Measurements from ENCODE around the gene RAPGEF4.

The RAPGEF4 gene

GRCh38 chr2:172859581-172860335, 124.1 kb downstream of the RAPGEF4 start:
- Histone ChIP-seq H3K27ac (ENCODE audit: low read depth, low read length) (no peak overlapping the region), H2AFZ (ENCODE audit: low read length, unreplicated experiment) (no peak overlapping the region), H3K27me3 (ENCODE audit: insufficient read depth, low read length) (no peaks in the 10 kb centered on the region), H3K4me3 (ENCODE audit: low read depth, low read length) (no peak overlapping the region), H3K4me1 (ENCODE audit: control insufficient read depth, insufficient read depth, low read length, unreplicated experiment) (peaks cover 9% of the 10 kb centered on the region), H3K79me2 (ENCODE audit: control insufficient read depth, insufficient read depth, low read length, unreplicated experiment) (no peaks in the 10 kb centered on the region), H3K36me3 (ENCODE audit: insufficient read depth, low read length) (no peaks in the 10 kb centered on the region)

- no peaks in the 10 kb centered on the region for H3K79me2 ChIP-seq (ENCODE audit: control insufficient read depth, insufficient read depth, low read length, unreplicated experiment)
- H3K27ac ChIP-seq (ENCODE audit: low read depth, low read length): no peak overlapping the region
- no peak overlapping the region for H3K4me3 ChIP-seq (ENCODE audit: low read depth, low read length)
- H3K36me3 ChIP-seq (ENCODE audit: insufficient read depth, low read length): no peaks in the 10 kb centered on the region
- no peak overlapping the region for H2AFZ ChIP-seq (ENCODE audit: low read length, unreplicated experiment)
- no peaks in the 10 kb centered on the region for H3K27me3 ChIP-seq (ENCODE audit: insufficient read depth, low read length)
- peaks cover 9% of the 10 kb centered on the region for H3K4me1 ChIP-seq (ENCODE audit: control insufficient read depth, insufficient read depth, low read length, unreplicated experiment)
These were observed 124.7 kb downstream of the RAPGEF4 start for GRCh38 chr2:172860336-172860707.

- no peak overlapping the region for H2AFZ ChIP-seq (ENCODE audit: low read length, unreplicated experiment)
- no peak overlapping the region for H3K4me3 ChIP-seq (ENCODE audit: low read depth, low read length)
- no peaks in the 10 kb centered on the region for H3K36me3 ChIP-seq (ENCODE audit: insufficient read depth, low read length)
- H3K27ac ChIP-seq (ENCODE audit: low read depth, low read length): no peak overlapping the region
- peaks cover 9% of the 10 kb centered on the region for H3K4me1 ChIP-seq (ENCODE audit: control insufficient read depth, insufficient read depth, low read length, unreplicated experiment)
- H3K79me2 ChIP-seq (ENCODE audit: control insufficient read depth, insufficient read depth, low read length, unreplicated experiment): no peaks in the 10 kb centered on the region
- no peaks in the 10 kb centered on the region for H3K27me3 ChIP-seq (ENCODE audit: insufficient read depth, low read length)
These were observed 125.5 kb downstream of the RAPGEF4 start for GRCh38 chr2:172861098-172861497.

- H3K36me3 ChIP-seq (ENCODE audit: insufficient read depth, low read length): no peaks in the 10 kb centered on the region
- H3K4me1 ChIP-seq (ENCODE audit: control insufficient read depth, insufficient read depth, low read length, unreplicated experiment): peaks cover 9% of the 10 kb centered on the region
- no peaks in the 10 kb centered on the region for H3K79me2 ChIP-seq (ENCODE audit: control insufficient read depth, insufficient read depth, low read length, unreplicated experiment)
- H2AFZ ChIP-seq (ENCODE audit: low read length, unreplicated experiment): no peak overlapping the region
- H3K27ac ChIP-seq (ENCODE audit: low read depth, low read length): no peak overlapping the region
- H3K27me3 ChIP-seq (ENCODE audit: insufficient read depth, low read length): no peaks in the 10 kb centered on the region
- H3K4me3 ChIP-seq (ENCODE audit: low read depth, low read length): no peak overlapping the region
These were observed 126.2 kb downstream of the RAPGEF4 start for GRCh38 chr2:172861656-172862476.

DNA sequence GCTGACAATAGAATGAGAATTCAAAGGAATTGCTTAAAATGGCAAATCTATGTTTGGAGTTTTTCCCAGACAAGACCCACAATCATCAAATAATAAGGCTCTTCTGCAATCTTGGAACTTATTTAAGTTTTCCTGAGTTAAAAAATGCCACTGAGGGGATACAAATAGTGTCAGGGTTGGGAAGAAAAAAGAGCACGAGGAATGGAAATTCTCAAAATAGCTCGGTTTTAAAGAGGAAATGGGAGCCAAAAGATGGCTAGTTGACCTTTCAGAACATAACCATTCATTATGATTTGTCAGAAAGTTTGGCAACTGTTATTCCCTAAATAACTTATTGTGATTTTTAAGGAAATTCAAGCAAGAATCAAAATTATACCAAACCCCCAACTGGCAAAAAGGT, 127.7 kb downstream of the RAPGEF4 start:
- no peaks in the 10 kb centered on the region for H3K36me3 ChIP-seq (ENCODE audit: insufficient read depth, low read length)
- H3K79me2 ChIP-seq (ENCODE audit: control insufficient read depth, insufficient read depth, low read length, unreplicated experiment): no peaks in the 10 kb centered on the region

DNA sequence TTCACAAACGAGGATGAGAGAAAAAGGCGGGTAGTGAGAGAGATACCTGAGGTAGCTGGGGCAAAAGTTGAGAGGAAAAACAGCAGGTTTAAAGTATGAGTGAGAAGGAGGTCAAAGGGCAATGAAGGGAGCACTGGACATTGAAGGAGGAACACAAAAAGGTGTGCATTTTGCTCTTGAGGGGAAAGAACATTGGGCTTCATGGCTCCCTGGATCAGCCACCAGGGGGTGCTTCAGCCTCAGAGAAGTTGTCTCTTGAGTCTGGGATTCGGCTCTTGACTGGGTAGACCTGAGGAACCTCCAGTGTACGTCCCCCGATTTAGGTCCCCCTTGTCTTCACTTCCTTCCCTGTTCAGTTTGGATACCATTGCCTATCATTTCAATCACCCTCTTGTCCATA, 128.5 kb downstream of the RAPGEF4 start:
- no peaks in the 10 kb centered on the region for H3K79me2 ChIP-seq (ENCODE audit: control insufficient read depth, insufficient read depth, low read length, unreplicated experiment)
- H2AFZ ChIP-seq (ENCODE audit: low read length, unreplicated experiment): no peak overlapping the region
- no peak overlapping the region for H3K27ac ChIP-seq (ENCODE audit: low read depth, low read length)
- H3K4me1 ChIP-seq (ENCODE audit: control insufficient read depth, insufficient read depth, low read length, unreplicated experiment): no peaks in the 10 kb centered on the region
- no peaks in the 10 kb centered on the region for H3K27me3 ChIP-seq (ENCODE audit: insufficient read depth, low read length)
- H3K4me3 ChIP-seq (ENCODE audit: low read depth, low read length): no peak overlapping the region
- no peaks in the 10 kb centered on the region for H3K36me3 ChIP-seq (ENCODE audit: insufficient read depth, low read length)

More for the DNA sequence above, 127.7 kb downstream of the RAPGEF4 start:
- H2AFZ ChIP-seq (ENCODE audit: low read length, unreplicated experiment): no peak overlapping the region
- peaks cover 5% of the 10 kb centered on the region for H3K4me1 ChIP-seq (ENCODE audit: control insufficient read depth, insufficient read depth, low read length, unreplicated experiment)
- H3K27me3 ChIP-seq (ENCODE audit: insufficient read depth, low read length): no peaks in the 10 kb centered on the region
- no peak overlapping the region for H3K4me3 ChIP-seq (ENCODE audit: low read depth, low read length)
- H3K27ac ChIP-seq (ENCODE audit: low read depth, low read length): no peak overlapping the region

GRCh38 chr2:172865422-172865821, 129.8 kb downstream of the RAPGEF4 start:
- Histone ChIP-seq H3K27me3 (ENCODE audit: insufficient read depth, low read length) (no peaks in the 10 kb centered on the region), H3K4me3 (ENCODE audit: low read depth, low read length) (no peak overlapping the region), H2AFZ (ENCODE audit: low read length, unreplicated experiment) (no peak overlapping the region), H3K27ac (ENCODE audit: low read depth, low read length) (no peak overlapping the region), H3K4me1 (ENCODE audit: control insufficient read depth, insufficient read depth, low read length, unreplicated experiment) (no peaks in the 10 kb centered on the region), H3K79me2 (ENCODE audit: control insufficient read depth, insufficient read depth, low read length, unreplicated experiment) (no peaks in the 10 kb centered on the region), H3K36me3 (ENCODE audit: insufficient read depth, low read length) (no peaks in the 10 kb centered on the region)

- Histone ChIP-seq H3K27me3 (ENCODE audit: insufficient read depth, low read length) (no peaks in the 10 kb centered on the region), H3K79me2 (ENCODE audit: control insufficient read depth, insufficient read depth, low read length, unreplicated experiment) (no peaks in the 10 kb centered on the region), H3K27ac (ENCODE audit: low read depth, low read length) (no peak overlapping the region), H3K36me3 (ENCODE audit: insufficient read depth, low read length) (no peaks in the 10 kb centered on the region), H2AFZ (ENCODE audit: low read length, unreplicated experiment) (no peak overlapping the region), H3K4me1 (ENCODE audit: control insufficient read depth, insufficient read depth, low read length, unreplicated experiment) (no peaks in the 10 kb centered on the region), H3K4me3 (ENCODE audit: low read depth, low read length) (no peak overlapping the region)
These were observed 134.2 kb downstream of the RAPGEF4 start for GRCh38 chr2:172869861-172870260.

GRCh38 chr2:172870396-172870795, 134.8 kb downstream of the RAPGEF4 start:
- Histone ChIP-seq H3K4me3 (ENCODE audit: low read depth, low read length) (no peak overlapping the region), H3K27ac (ENCODE audit: low read depth, low read length) (no peak overlapping the region)

GRCh38 chr2:172877826-172878225, 142.2 kb downstream of the RAPGEF4 start:
- peaks cover 15% of the 10 kb centered on the region for H3K27me3 ChIP-seq (ENCODE audit: insufficient read depth, low read length)
- H3K4me3 ChIP-seq (ENCODE audit: low read depth, low read length): no peak overlapping the region
- no peak overlapping the region for H3K27ac ChIP-seq (ENCODE audit: low read depth, low read length)
- no peak overlapping the region for H2AFZ ChIP-seq (ENCODE audit: low read length, unreplicated experiment)
- no peaks in the 10 kb centered on the region for H3K36me3 ChIP-seq (ENCODE audit: insufficient read depth, low read length)
- peaks cover 12% of the 10 kb centered on the region for H3K4me1 ChIP-seq (ENCODE audit: control insufficient read depth, insufficient read depth, low read length, unreplicated experiment)
- no peaks in the 10 kb centered on the region for H3K79me2 ChIP-seq (ENCODE audit: control insufficient read depth, insufficient read depth, low read length, unreplicated experiment)

More at GRCh38 chr2:172870396-172870795, 134.8 kb downstream of the RAPGEF4 start:
- H3K27me3 ChIP-seq (ENCODE audit: insufficient read depth, low read length): no peaks in the 10 kb centered on the region
- no peak overlapping the region for H2AFZ ChIP-seq (ENCODE audit: low read length, unreplicated experiment)
- H3K4me1 ChIP-seq (ENCODE audit: control insufficient read depth, insufficient read depth, low read length, unreplicated experiment): no peaks in the 10 kb centered on the region
- no peaks in the 10 kb centered on the region for H3K79me2 ChIP-seq (ENCODE audit: control insufficient read depth, insufficient read depth, low read length, unreplicated experiment)
- no peaks in the 10 kb centered on the region for H3K36me3 ChIP-seq (ENCODE audit: insufficient read depth, low read length)

DNA sequence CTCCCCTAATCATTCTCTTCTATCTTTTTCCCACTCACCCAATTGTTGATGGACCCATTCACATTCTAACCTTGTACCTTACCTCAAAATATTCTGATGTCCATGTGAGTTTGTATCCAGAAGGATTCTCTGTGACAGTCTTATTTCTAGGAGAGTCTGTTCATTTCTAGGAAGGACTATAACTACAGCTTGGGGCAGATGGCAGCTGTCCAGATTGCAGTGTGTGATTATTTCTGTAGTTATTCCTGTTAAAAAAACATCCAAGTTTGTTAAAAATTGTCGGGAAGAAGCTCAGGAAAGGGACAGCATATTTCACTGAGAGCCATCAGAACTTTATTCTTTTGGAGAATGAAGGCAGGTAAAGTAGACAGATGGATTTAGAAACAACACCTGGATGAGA, 142.6 kb downstream of the RAPGEF4 start:
- Histone ChIP-seq H3K36me3 (ENCODE audit: insufficient read depth, low read length) (no peaks in the 10 kb centered on the region), H3K4me3 (ENCODE audit: low read depth, low read length) (no peak overlapping the region), H3K4me1 (ENCODE audit: control insufficient read depth, insufficient read depth, low read length, unreplicated experiment) (peaks cover 12% of the 10 kb centered on the region), H3K27me3 (ENCODE audit: insufficient read depth, low read length) (peaks cover 15% of the 10 kb centered on the region), H3K79me2 (ENCODE audit: control insufficient read depth, insufficient read depth, low read length, unreplicated experiment) (no peaks in the 10 kb centered on the region), H3K27ac (ENCODE audit: low read depth, low read length) (no peak overlapping the region), H2AFZ (ENCODE audit: low read length, unreplicated experiment) (no peak overlapping the region)
